ENCODE results near the gene POU2AF1. TPM values are rescaled to one million over a fixed set of nuclear protein-coding genes. Genes with fewer than 3 reads are reported as not detected.
"Not testable (repeated sequence)": the region's sequence is repeated elsewhere in the genome, so short reads cannot be mapped to it uniquely, and the experiment has no call there.

Gene POU2AF1
- total RNA-seq, 1 experiment from 2014 or later: not detected

GRCh38 chr11:111347002-111347722 lies 31.9 kb downstream of the POU2AF1 start:
- no peak for DNase-seq (ENCODE audit: low read depth)

GRCh38 chr11:111344032-111344431 lies 35.0 kb downstream of the POU2AF1 start:
- DNase-seq (ENCODE audit: low read depth): peak; percentile 65

DNA sequence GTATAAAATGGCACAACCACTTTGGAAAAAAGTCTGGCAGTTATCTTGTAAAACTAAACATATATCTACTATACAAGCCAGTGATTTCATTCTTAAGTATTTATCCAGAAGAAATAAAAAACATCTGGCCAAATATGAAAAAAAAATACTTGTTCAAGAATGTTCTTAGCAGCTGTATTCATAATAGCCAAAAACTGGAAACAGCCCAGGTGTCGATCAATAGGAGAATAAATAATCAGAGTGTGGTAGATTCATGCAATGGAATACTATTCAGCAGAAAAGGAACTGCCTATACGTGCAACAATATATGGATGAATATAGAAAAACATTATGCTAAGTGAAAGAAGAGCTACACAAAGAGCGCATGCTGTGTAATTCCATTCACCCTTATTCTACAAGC lies 36.7 kb downstream of the POU2AF1 start:
- DNase-seq (ENCODE audit: low read depth): no peak

DNA sequence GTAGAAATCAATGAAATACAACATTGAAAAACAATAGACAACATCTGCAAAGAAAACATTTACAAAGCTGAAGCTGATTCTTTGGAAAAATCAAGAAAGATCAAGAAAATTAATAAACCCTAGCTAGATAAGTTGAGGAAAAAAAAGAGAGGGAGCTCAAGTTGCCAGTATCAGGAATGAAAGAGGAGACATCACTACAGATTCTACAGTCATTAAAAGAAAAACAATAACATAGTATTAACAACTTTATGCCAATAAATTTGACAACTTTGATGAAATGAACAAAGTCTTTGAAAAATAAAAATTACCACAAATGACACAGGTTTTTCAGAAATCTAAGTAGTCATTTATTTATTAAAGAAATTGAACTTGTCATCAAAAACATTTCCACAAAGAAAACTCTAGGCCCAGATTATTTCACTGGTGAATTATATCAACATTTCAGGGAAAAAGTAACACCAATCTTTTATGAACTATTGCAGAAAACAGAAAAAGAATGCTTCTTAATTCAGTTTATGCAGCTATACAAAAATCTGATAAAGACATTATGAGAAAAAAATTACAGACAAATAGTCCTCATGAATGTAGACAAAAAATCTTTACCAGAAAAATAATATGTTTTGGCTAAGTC lies 39.2 kb downstream of the POU2AF1 start:
- no peak for DNase-seq (ENCODE audit: low read depth)

DNA sequence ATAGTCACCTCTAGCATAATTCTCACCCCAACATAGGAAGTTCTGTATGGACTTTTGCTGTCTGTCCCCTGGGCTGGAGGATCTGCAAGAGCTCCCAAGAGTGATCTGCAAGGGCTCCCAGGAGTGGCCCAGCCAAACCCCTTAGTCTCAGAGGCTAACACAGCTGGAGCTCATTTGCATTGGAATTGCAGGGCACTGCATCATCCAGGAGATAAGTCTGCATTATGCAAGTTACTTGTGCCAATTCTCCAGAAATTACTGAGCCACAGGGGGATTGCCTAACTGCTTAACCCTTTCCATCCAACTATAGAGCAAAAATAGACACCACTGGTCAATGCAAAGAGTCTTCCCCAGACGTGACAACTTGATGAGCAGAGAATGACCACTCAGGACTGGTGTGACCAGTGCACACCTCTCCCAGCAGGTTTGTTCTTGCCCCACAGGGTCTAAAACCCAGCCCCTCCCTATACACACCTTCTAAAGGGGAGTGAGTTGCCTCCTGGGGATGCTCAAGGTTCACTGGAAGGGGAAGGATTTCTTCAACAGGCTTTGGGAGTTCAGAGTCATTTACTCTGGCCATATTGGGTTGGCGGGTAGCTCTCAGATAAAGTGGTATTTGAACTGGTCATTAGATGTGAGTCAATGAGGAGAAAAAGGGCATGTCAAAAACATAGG lies 42.4 kb downstream of the POU2AF1 start:
- no peak for DNase-seq (ENCODE audit: low read depth)

- no peak for DNase-seq (ENCODE audit: low read depth)
Measured at GRCh38 chr11:111336062-111336461, 43.0 kb downstream of the POU2AF1 start.

- peak; percentile 61 for DNase-seq (ENCODE audit: low read depth)
Measured at GRCh38 chr11:111335549-111335948, 43.5 kb downstream of the POU2AF1 start.

DNA sequence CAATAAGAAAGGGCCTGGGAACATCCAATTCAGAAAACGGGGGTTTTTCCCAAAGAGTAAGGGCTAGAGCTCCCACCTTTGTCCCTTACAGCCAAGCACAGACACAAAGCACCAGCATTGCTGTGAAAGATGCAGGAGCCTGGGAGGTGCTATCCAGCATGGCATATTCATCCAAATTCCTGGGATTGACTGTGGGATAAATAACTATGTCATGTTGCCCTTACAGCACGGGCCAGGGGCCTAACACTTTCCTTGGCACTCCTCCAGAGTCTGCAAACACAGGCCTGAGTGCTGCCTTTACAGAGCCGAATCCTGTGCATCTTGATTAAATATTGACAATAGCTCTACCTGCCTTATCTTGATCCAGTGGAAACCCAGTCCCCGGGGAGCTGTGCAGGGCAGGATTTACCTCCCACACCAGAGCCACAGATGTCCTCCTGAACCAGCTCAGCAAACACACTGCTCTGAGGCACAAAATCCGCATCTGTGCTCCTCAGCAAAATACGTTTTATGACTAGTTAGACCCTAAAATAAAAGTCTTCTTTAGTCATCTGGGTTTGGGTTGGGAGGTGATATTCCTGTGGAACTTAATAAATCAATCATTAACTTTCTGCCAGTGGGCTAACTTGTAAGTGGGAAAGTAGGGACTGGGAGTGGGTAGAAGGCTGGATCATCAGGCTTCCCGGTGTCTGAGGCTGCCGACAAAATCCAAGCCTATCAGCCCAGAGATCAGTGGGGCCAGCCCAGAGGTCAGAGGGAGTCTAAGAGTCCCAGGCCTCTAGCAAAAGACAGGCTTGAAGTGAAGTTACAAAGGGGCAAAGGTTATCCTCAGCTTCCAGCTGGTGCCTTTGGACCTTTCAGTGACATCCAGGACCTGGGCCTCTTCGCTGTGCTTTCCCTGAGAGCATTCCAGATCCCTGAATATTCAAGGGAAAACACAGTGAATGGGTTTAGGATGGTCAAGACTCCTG lies 44.3 kb downstream of the POU2AF1 start:
- no peak for DNase-seq (ENCODE audit: low read depth)

DNA sequence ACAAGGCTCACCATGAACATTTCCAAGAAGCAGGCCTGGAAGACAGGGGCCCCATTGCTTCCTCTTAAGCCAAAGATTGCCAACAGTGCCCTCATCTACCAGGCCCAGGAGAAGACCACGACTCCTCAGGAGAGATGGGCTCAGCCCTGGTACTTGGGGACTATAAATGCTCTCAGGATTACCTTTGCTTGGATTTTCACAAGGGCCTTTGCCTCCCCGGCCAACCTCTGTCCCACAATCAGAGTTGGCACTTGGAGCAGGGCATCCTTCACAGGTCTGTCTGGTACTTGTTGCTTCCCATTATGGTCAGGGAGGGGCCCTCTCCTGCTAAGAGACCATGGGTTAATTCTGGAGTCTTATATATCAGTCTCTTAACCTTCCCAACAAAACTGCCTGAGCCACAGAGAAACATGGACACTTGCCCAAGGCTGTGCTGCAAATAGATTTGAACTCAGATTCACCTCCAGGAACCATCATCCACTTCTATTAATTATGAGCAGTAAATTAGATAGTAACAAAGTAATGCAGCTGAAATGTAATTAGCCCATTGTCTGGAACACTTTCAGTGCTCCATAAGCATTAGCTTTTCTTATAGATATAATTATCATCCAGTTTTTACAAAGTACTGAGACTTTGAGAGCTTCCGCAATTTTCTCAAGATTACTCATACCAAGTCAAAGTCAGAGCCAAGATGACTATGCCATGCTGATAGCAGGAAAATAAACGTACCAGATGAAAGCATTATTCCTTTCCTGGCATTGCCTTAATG lies 47.2 kb downstream of the POU2AF1 start:
- peak; percentile 57 for DNase-seq (ENCODE audit: low read depth)

DNA sequence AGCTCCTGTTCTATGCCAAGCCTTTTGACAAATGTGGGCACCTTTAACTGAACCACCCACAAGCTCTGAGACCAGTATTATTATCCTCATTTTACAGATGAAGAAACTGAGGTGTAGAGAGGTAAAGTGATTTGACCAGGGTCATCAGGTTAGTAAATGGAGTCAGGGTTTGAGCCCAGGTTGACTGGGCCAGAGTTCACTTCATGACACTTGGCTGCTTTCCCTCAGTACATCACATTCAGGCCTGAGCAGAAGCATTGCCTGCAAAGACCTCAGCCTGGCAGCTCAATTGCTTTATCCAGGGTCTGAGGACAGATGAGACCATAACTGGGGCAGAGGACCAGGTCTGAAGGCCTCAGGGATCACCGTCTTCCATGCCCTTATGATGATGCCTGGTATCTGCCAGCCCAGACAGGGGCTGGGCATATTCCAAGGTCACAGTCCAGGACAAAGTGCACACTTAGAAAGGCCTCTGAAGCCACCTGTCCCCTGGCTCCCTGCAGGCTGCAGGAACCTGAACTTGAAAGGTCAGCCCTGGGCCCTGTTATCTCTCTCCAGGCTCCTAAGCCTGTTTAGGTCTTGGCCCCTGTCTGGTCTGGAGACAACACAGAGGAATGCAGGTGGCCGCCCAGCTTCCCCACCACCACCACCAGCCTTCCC lies 48.7 kb downstream of the POU2AF1 start:
- no peak for DNase-seq (ENCODE audit: low read depth)

- no peak for DNase-seq (ENCODE audit: low read depth)
Measured at GRCh38 chr11:111329306-111330204, 49.5 kb downstream of the POU2AF1 start.

GRCh38 chr11:111327908-111328624 lies 51.0 kb downstream of the POU2AF1 start:
- DNase-seq (ENCODE audit: low read depth): peak; percentile 82

DNA sequence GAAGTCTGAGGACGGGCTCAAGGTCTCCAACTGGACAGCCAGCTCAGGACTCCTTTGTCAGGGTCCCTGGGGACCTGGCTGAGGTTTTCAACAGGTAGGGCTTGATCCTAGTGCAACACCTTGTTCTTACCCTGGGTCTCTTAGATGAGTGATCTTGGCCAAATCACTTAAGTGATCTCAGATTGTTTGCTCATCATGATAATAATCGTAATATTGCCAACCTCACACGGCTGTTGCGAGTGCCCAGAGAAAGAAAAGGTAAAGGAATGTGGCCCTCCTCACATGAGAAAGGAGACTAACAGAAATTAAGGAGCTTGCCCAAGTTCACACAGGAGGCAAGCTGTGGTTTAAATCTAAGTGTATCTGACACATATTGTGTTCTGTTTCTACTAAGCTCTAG lies 52.3 kb downstream of the POU2AF1 start:
- no peak for DNase-seq (ENCODE audit: low read depth)

DNA sequence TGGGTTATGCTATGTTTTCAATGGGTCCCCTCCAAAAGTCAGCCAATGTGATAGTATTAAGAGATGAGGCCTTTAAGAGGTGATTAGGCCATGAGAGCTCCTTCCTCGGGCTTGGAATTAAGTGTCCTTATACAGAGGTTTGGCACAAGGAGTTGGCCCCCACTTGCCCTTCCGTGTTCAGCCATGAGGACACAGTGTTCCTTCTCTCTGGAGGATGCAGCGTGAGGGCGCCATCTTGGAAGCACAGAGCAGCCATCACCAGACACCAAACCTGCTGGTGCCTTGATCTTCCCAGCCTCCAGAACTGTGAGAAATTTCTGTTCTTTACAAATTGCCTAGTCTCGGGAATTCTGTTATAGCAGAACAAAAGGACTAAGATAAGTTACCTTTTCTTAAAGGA lies 53.8 kb downstream of the POU2AF1 start:
- no peak for DNase-seq (ENCODE audit: low read depth)

DNA sequence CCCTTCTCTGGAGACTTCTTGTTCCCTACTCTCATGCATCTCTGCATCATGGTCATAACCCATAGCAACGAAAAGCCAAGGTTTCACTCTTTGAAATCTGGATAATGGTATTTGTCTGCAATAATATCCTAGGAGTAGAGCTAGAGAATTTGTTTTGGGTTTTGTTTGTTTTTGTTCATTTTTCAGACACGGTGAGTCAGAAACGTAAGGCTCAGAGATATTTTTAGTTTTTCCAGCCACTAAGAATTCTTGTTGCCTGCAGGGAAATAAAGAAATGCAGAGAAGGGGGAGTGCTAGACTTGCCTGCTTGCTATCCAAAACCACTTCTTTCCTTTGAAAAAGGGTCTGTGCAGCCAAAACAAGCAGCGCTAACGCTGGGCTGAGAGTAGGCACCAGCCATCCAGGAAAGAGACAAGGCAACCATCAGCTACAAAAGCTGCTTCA lies 54.8 kb downstream of the POU2AF1 start:
- DNase-seq (ENCODE audit: low read depth): peak; percentile 64

DNA sequence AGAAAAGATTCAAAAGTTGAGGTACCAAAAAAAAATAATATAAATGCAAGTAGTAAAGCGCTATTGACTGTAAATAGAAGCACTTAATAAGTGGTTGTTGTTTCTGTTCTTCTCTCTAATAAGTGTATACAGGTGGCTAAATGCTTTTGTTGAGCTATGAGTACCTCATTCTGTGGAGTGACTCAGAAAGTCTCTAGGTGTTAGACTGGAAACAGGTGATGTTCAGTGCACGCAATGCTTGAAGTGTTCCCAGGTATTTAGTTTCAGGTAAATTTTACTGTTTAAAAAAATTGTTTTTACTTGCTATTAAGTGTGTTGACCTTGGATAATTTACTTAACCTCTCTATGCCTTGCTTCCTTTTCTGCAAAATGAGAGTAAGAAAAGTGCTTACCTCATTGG lies 56.5 kb downstream of the POU2AF1 start:
- no peak for DNase-seq (ENCODE audit: low read depth)

DNA sequence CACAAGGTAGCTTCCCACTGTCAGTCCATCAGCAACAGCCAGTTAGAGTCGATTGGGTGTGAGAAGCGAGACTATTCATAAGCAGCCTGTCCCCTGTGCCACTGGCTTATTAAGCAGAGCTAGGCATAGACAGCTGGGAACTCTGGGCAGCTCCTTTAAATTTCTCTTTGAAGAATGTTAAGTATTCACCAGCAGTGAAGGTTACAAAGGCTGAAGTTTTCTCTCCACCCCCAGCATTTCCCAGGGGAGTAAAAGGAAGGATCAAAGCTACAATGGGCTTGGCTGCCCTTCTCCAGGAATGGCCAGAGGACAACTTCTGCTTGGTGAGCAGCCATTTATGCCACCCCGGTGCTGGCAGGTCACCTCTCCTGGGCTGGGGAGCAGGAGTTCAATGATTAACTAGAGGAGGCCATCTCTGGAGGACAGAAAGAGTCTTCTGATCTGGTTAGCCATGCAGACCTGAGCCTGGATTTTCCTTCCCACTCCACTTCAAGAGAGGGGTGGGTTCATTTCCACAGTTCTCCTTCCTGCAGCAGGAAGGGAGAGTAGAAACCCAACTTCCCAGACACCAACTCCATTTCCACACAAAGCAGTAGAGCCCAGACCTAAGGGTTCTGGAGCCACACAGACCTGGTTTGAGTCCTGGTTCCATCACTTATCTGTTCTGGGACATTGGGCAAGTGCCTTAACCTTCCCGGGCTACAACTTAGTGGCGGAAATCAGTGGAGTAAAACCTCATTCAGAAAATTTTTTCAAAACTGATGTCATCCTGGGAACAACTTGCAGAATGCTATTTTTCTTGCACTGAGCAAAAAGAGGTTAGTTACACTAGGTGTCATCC lies 58.1 kb downstream of the POU2AF1 start:
- no peak for DNase-seq (ENCODE audit: low read depth)

DNA sequence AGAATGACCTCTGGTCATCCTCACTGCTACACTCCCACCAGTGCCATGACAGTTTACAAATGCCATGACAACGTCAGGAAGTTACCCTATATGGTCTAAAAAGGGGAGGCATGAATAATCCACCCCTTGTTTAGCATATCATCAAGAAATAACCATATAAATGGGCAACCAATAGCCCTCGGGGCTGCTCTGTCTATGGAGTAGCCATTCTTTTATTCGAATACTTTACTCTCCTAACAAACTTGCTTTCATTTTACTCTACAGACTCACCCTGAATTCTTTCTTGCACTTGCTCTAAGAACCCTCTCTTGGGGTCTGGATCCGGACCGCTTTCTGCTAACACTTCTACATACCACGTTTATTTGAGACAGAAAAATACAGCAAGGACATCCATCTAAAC lies 58.9 kb downstream of the POU2AF1 start:
- not testable (repeated sequence) for DNase-seq (ENCODE audit: low read depth)

All from M059J (cell line).